ENCODE measurements around the gene FRMD8. TPM values are rescaled to one million over a fixed set of nuclear protein-coding genes. Genes with fewer than 3 reads are reported as not detected.

Gene FRMD8
- total RNA-seq, 1 donor from 2014 or later, result 11.1 TPM

- H3K4me3 Mint-ChIP-seq (ENCODE audit: unreplicated experiment), result peak overlapping the region; percentile 87
- peaks cover 15% of the 10 kb centered on the region for H3K27me3 Mint-ChIP-seq (ENCODE audit: unreplicated experiment)
- no peak for DNase-seq
- peak overlapping the region; percentile 44 for H3K27ac Mint-ChIP-seq (ENCODE audit: unreplicated experiment)
- peaks cover 51% of the 10 kb centered on the region for H3K4me1 Mint-ChIP-seq (ENCODE audit: low read depth, unreplicated experiment)
- no peak for TF ChIP-seq CTCF (IDR thresholded peaks at IDR 0.05; ENCODE audit: partially characterized antibody, unreplicated experiment)
- peaks cover 24% of the 10 kb centered on the region for H3K9me3 Mint-ChIP-seq (ENCODE audit: unreplicated experiment)
- H3K36me3 Mint-ChIP-seq (ENCODE audit: unreplicated experiment), result peaks cover 4% of the 10 kb centered on the region
Measured at GRCh38 chr11:65424205-65425104, 38.0 kb downstream of the FRMD8 start.

- no peak for TF ChIP-seq CTCF (IDR thresholded peaks at IDR 0.05; ENCODE audit: partially characterized antibody, unreplicated experiment)
- peaks cover 47% of the 10 kb centered on the region for H3K4me1 Mint-ChIP-seq (ENCODE audit: low read depth, unreplicated experiment)
- H3K27ac Mint-ChIP-seq (ENCODE audit: unreplicated experiment), result peak overlapping the region; percentile 9
- H3K4me3 Mint-ChIP-seq (ENCODE audit: unreplicated experiment), result peak overlapping the region; percentile 87
- DNase-seq, result no peak
- H3K9me3 Mint-ChIP-seq (ENCODE audit: unreplicated experiment), result peaks cover 24% of the 10 kb centered on the region
- peaks cover 4% of the 10 kb centered on the region for H3K36me3 Mint-ChIP-seq (ENCODE audit: unreplicated experiment)
- H3K27me3 Mint-ChIP-seq (ENCODE audit: unreplicated experiment), result peaks cover 15% of the 10 kb centered on the region
Measured at GRCh38 chr11:65425105-65425970, 38.9 kb downstream of the FRMD8 start.

GRCh38 chr11:65425971-65426838 is 39.8 kb downstream of the FRMD8 start:
- H3K4me3 Mint-ChIP-seq (ENCODE audit: unreplicated experiment), result peak overlapping the region; percentile 87
- H3K27me3 Mint-ChIP-seq (ENCODE audit: unreplicated experiment), result peaks cover 13% of the 10 kb centered on the region
- DNase-seq, result no peak
- H3K4me1 Mint-ChIP-seq (ENCODE audit: low read depth, unreplicated experiment), result peaks cover 44% of the 10 kb centered on the region
- TF ChIP-seq CTCF (IDR thresholded peaks at IDR 0.05; ENCODE audit: partially characterized antibody, unreplicated experiment), result no peak
- H3K36me3 Mint-ChIP-seq (ENCODE audit: unreplicated experiment), result peaks cover 4% of the 10 kb centered on the region
- H3K27ac Mint-ChIP-seq (ENCODE audit: unreplicated experiment), result peak overlapping the region; percentile 20
- H3K9me3 Mint-ChIP-seq (ENCODE audit: unreplicated experiment), result peaks cover 21% of the 10 kb centered on the region

- no peak for TF ChIP-seq CTCF (IDR thresholded peaks at IDR 0.05; ENCODE audit: partially characterized antibody, unreplicated experiment)
- H3K4me3 Mint-ChIP-seq (ENCODE audit: unreplicated experiment), result peak overlapping the region; percentile 87
- DNase-seq, result no peak
- H3K27ac Mint-ChIP-seq (ENCODE audit: unreplicated experiment), result no peak overlapping the region
- peaks cover 42% of the 10 kb centered on the region for H3K4me1 Mint-ChIP-seq (ENCODE audit: low read depth, unreplicated experiment)
- peaks cover 4% of the 10 kb centered on the region for H3K36me3 Mint-ChIP-seq (ENCODE audit: unreplicated experiment)
- H3K9me3 Mint-ChIP-seq (ENCODE audit: unreplicated experiment), result peaks cover 21% of the 10 kb centered on the region
- peaks cover 13% of the 10 kb centered on the region for H3K27me3 Mint-ChIP-seq (ENCODE audit: unreplicated experiment)
Measured at GRCh38 chr11:65426839-65427690, 40.6 kb downstream of the FRMD8 start.

Measured in glutamatergic neuron (in vitro differentiated cells).